ENCODE data around the gene OTUB1.
A peak's percentile ranks its signal among the peaks of the same experiment; 100 is the strongest.
"Not testable (repeated sequence)": the region's sequence is repeated elsewhere in the genome, so short reads cannot be mapped to it uniquely, and the experiment has no call there.

Gene OTUB1

GRCh38 chr11:63986156-63986931 is at the start of gene OTUB1:
Gene OTUB1 (plus strand): TSS chr11:63986438. CDS start chr11:63986457, 19 bp downstream.
- peak; percentile 95 for DNase-seq

- DNase-seq, result peak; percentile 40
Observed at GRCh38 chr11:63937713-63938478, 48.3 kb upstream of the OTUB1 start.

GRCh38 chr11:63938479-63939396 is 47.5 kb upstream of the OTUB1 start, which contains the start of gene NAA40:
Gene NAA40 (plus strand): TSS chr11:63939002. CDS start chr11:63939097, 95 bp downstream.
- DNase-seq, result peak; percentile 98

- peak; percentile 33 for DNase-seq
Observed at GRCh38 chr11:63939397-63939891, 46.8 kb upstream of the OTUB1 start.

- DNase-seq, result no peak
Observed at GRCh38 chr11:63940786-63941185, 45.5 kb upstream of the OTUB1 start.

GRCh38 chr11:63941901-63942300 is 44.3 kb upstream of the OTUB1 start:
- DNase-seq, result no peak

GRCh38 chr11:63942803-63943202 is 43.4 kb upstream of the OTUB1 start:
- no peak for DNase-seq

GRCh38 chr11:63944987-63945386 is 41.3 kb upstream of the OTUB1 start:
- DNase-seq, result no peak

GRCh38 chr11:63945477-63946163 is 40.6 kb upstream of the OTUB1 start:
- DNase-seq, result peak; percentile 67

GRCh38 chr11:63951779-63952536 is 34.3 kb upstream of the OTUB1 start:
- no peak for DNase-seq

- DNase-seq, result no peak
Observed at GRCh38 chr11:63952570-63952969, 33.7 kb upstream of the OTUB1 start.

- DNase-seq, result no peak
Observed at GRCh38 chr11:63958008-63958407, 28.2 kb upstream of the OTUB1 start.

GRCh38 chr11:63961608-63962412 is 24.4 kb upstream of the OTUB1 start:
- DNase-seq, result peak; percentile 90

- not testable (repeated sequence) for DNase-seq
Observed at GRCh38 chr11:63963895-63964294, 22.3 kb upstream of the OTUB1 start.

GRCh38 chr11:63966444-63966843 is 19.8 kb upstream of the OTUB1 start:
- DNase-seq, result no peak

- no peak for DNase-seq
Observed at GRCh38 chr11:63969461-63969860, 16.8 kb upstream of the OTUB1 start.

- no peak for DNase-seq
Observed at GRCh38 chr11:63970902-63971301, 15.3 kb upstream of the OTUB1 start.

- DNase-seq, result not testable (repeated sequence)
Observed at GRCh38 chr11:63973912-63974258, 12.4 kb upstream of the OTUB1 start.

- DNase-seq, result peak; percentile 100
Observed at GRCh38 chr11:63974259-63975143, 11.7 kb upstream of the OTUB1 start, which contains the start of gene COX8A. Gene COX8A (plus strand): TSS chr11:63974620. CDS start chr11:63974681, 61 bp downstream.
